GM19023 (cell line): ENCODE data around the gene HMCN1.

Experiments
- ATAC-seq: cut with Tn5 transposase; IDR thresholded peaks from one replicate; pipeline ENCODE4 v1.9.1; 2021; ENCODE audit warnings: mild to moderate bottlenecking, moderate library complexity; ENCODE audit not compliant: unreplicated experiment

Gene HMCN1

GRCh38 chr1:186063091-186063657 is 329.0 kb downstream of the HMCN1 start:
- no peak for ATAC-seq

- ATAC-seq: no peak
Measured at GRCh38 chr1:186066411-186066810, 332.2 kb downstream of the HMCN1 start.

- ATAC-seq: no peak
Measured at GRCh38 chr1:186073697-186074096, 339.5 kb downstream of the HMCN1 start.

DNA sequence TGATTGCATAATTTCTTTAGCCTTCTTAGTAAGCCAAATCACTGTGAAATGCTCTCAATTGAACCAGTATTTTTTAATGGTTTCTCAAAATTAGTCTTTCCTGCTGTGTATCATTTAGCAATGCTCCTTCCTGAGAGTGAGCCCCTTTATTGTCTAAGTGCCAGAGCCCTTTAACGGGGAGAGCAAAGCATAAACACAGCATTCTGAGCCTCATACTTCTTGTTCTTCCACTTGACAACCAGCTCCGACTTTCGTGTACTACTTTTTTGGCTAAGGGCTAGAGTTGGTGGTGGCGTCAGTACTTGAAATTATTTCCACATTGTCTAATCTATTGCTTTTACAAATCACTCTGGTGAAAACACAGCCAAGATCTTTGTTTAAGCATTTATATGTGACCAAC is 341.8 kb downstream of the HMCN1 start:
- ATAC-seq: no peak

- ATAC-seq: peak; percentile 99
Measured at GRCh38 chr1:186078245-186078644, 344.1 kb downstream of the HMCN1 start.

GRCh38 chr1:186079084-186079684 is 345.0 kb downstream of the HMCN1 start:
- ATAC-seq: no peak

DNA sequence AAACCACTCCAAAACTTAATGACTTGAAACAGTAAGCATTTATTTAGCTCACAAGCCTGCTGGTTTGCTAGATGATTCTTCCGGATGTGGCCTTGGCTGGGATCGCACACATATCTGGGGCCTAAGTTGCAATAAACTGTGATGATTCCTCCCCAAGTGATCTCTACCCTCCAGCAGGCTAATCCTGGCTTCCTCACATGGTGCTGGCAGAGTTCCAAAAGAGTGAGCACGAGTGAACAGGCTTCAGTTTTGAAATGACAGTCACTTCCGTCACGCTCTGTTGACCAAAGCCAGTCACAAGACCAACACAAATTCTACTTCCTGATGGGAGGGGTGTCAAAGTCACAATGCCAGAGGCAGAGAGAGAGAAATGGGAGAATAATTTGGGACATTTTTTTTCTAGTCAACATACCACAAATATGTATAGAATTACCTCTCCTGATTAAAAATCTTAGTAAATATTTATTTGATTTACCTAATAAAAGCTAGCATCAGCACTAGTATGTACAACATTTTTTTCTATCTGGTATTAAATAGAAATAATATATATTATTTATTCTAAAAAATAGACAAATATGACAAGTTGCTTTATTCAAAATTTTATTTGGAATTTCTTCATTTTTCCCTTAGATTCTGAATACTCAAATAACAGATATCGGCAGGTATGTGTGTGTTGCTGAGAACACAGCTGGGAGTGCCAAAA is 348.2 kb downstream of the HMCN1 start:
- peak; percentile 43 for ATAC-seq

DNA sequence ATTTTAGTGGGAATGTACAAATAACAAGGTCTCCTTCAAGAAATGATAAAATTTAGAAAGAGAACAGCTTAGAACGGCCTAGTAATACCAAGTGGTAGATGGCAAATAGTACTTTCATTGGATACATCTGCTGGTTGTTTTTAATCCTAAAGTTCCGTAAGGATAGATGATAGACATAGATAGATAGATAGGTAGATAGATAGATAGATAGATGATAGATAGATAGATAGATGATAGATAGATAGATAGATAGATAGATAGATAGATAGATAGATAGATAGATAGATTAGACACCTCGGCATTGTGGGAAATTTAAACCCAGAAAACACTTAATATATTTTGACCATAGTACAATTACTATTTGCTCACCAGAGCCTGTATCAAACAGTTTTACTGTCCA is 352.4 kb downstream of the HMCN1 start:
- ATAC-seq: no peak

- no peak for ATAC-seq
Measured at GRCh38 chr1:186089940-186090339, 355.7 kb downstream of the HMCN1 start.

DNA sequence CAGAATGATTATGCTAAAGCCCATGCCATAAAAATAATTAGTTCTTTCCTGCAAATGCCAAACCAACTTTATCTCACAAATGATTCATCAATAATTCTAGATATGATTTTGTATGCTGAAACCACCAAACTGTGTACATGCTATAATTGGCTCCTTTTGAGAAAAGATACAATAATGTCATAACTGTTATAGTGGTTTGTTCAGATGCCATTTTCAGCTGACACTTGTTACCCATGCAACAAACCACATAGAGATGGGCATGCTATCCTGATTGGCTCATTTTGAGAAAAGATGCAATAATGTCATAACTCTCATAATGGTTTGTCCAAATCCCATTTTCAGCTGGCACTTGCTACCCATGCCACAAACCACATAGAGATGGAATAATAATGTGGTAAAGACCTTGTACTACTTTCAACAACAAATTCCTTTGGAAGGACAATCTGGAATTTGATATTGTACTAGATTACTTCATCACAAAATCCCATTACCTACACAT is 357.1 kb downstream of the HMCN1 start:
- no peak for ATAC-seq

- no peak for ATAC-seq
Measured at GRCh38 chr1:186093437-186093836, 359.2 kb downstream of the HMCN1 start.

DNA sequence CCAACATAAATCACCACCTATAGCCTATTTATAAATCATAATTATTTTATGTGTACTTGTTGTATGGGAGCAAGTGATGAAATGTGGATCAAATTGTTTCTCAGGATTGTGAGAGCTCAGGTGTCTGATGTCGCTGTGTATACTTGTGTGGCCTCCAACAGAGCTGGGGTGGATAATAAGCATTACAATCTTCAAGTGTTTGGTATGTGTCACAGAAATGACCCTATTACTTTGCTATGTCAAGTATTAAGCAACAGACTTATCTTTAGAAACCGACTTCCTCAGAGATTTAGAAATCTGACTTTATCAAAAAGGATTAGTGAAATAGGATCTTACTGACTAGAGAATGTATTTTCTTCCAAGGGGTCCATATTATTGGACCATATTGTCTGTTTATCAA is 360.0 kb downstream of the HMCN1 start:
- ATAC-seq: no peak

DNA sequence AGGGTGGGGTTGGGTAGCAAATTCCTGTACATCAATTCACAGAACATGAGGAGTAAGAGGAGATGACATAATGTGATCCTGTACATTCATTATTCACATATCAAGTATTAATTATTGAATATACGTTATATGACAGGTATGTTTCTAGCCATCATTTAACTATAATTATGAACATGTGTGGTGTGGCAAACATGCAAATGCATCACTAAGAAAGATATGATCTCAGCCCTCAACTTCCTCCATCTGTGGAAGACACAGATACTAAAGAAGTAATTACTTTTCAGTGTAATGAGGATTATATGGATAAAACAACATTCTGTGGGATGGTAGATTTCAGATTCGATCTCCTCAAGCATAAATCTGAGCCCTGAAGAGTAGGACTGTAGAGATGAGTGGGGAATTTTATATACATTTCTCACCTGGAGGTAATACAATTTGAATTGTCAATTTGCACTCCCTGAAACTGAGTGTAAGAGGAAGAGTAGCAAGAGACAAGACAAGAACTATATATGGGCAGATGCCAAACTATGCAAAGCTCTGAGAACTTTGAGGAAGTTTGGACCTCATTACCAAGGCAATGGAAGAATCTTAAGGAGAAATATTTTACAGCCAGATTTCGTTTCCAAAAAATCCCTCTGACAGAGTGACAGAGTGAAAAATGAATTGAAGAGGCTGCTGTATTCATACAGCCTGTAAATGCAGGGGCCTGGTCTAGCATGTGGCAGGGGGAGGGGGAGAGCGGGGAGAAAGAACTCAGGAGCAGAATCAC is 365.3 kb downstream of the HMCN1 start:
- no peak for ATAC-seq

DNA sequence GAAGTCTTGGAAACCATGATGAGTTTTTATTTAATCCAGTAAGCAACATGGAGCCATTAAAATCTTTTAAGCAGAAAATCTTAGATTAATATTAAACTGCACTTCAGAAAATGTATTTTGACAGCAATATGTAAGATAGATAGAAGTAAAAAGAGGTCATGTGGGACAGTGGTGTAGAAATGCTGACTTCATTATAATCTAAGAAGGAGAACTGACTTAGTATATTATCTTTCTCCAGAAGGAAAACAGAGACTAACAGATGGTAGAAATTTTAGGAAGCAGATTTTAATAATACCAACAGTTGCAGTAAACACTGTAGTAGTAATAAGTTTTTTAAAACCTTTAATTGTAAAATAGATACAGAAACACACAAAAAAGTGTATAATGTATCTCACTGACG is 367.9 kb downstream of the HMCN1 start:
- ATAC-seq: no peak

- ATAC-seq: no peak
Measured at GRCh38 chr1:186102547-186103148, 368.5 kb downstream of the HMCN1 start.

DNA sequence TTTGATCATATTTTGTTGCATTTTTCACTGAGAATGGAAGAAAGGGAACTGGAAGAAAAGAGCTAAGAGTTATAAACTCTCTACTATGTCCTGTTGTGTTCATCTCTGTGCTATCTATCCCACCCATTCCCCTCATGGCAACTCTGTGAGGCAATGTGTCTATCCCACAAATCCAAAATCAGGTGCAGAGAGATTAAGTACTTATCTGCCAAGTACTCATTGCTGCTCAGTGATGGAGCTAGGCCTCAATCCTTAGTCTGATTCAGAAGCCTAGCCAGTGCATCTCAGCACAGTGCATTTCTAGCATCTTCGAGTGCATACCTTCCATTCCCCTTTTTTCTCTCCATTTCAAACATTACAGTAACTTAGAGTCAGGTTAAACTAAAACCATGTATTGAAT is 370.3 kb downstream of the HMCN1 start:
- no peak for ATAC-seq

DNA sequence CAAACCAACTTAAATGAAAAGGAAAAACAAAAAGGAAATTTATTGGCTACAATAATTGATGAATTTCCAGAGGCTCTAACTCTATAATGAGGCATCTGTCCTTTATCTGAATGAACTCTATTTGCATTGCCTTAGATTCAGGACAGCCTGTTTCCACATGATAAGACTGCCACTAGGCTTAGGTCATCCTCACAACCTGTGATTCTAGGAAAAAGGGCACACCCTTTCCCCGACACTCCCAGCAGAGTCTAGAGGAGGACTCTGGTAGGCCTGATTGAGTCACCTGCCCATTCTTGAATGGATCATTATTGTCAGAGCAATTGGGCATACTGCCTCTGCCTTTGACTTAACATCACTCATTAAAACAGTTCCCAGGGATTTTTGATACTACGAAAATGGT is 378.1 kb downstream of the HMCN1 start:
- ATAC-seq: no peak

GRCh38 chr1:186113461-186113860 is 379.3 kb downstream of the HMCN1 start:
- ATAC-seq: no peak

DNA sequence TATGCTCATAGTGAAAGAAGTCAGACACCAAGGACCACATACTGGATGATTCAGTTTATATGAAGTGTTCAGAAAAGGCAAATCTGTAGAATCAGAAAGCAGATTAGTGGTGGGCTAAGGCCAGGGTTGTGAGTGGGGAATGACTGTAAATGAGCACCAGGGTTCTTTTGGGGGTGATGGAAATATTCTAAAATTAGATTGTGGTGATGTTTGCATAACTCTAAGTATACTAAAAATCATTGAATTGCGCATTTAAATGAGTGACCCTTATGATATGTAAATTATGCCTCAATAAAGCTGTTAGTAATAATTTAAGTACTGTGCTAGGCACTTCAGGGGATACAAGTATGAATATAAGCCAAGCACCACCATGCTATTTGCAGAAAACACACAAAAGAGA is 384.5 kb downstream of the HMCN1 start:
- no peak for ATAC-seq

DNA sequence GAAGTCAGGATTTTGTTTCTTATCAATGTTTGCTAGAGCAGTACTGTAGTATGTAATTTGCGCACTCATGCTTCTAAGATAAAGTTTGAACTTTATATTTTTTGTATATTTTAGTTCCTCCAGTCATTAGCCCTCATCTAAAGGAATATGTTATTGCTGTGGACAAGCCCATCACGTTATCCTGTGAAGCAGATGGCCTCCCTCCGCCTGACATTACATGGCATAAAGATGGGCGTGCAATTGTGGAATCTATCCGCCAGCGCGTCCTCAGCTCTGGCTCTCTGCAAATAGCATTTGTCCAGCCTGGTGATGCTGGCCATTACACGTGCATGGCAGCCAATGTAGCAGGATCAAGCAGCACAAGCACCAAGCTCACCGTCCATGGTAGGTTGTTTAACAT is 388.6 kb downstream of the HMCN1 start:
- ATAC-seq: no peak

DNA sequence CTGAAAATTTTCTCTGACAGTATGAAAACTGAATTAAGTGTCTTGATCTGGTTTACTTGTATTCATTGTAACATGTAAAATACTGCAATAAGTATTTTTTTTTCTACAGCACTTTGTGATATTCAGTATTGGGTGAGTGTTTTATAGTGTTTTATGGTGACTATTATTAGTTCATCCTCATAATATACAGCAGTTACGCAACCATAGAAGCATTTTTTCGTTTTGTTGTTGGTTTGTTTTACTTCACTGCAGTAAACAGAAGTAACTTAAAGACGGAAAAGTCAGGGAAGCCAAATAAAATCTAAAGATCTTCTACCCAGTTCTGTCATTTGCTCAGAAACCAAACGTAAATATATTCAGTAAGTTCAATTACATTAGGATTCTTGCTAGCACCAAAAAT is 390.8 kb downstream of the HMCN1 start:
- ATAC-seq: no peak
